GM18511 (cell line): ENCODE data around the gene KIAA0753.

ENCODE experiments used
- ATAC-seq: cut with Tn5 transposase; IDR thresholded peaks from one replicate; pipeline ENCODE4 v1.9.1; 2021; ENCODE audit warnings: mild to moderate bottlenecking, moderate library complexity; ENCODE audit not compliant: unreplicated experiment

Gene KIAA0753

DNA sequence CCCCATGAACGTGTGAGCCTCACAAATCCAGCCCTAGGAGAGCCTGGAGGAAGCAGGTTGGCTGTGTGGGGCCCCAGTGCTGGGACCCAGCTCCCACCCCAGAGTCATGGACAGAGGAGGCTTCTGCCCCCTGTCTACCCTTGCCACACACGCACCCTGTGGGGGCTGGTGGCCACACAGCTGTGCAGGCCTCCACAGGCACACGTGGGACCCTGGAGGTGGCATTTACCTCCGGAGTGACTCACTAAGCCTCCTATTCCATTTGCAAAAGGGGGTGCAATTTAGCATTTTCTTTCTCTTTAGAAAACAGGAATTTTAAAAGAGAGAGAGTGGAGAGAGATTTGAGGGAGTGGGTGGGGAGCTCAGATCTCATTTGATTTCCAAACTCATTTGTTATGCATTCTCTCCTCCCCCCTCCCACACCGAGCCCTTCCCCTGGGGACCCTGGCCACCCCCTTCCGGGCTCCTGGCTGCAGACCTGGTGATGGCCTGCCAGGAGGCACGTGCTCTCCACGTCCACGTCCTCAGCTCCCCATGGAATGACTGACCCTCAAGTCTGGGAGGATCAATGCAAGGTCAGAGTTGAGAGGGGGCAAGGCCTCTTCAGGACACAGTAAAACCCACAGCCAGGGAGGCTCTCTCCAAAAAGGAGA lies 91.0 kb downstream of the KIAA0753 start:
- no peak for ATAC-seq

GRCh38 chr17:6548578-6549330 lies 91.8 kb downstream of the KIAA0753 start:
- ATAC-seq: no peak

- no peak for ATAC-seq
These were observed 92.5 kb downstream of the KIAA0753 start for GRCh38 chr17:6548034-6548433.

DNA sequence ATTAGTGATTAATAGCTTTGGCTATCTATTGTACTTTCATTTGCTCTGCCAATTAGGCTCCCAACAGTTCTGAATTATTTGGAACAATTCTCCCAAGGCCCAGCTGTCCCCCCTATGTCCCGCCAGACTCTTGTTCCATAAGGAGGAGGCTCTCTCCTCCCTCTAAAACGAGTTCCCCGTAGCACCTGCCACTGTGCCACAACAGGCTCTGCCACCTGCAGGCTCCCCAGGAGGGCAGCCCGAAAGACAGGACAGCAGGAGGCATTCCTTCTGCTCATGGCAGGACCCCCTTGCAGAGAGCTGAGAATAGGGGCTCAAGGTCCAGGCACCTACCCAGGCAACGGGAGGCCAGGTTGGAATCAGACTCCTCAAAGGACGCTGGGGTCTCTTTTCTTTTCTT lies 93.2 kb downstream of the KIAA0753 start:
- no peak for ATAC-seq

DNA sequence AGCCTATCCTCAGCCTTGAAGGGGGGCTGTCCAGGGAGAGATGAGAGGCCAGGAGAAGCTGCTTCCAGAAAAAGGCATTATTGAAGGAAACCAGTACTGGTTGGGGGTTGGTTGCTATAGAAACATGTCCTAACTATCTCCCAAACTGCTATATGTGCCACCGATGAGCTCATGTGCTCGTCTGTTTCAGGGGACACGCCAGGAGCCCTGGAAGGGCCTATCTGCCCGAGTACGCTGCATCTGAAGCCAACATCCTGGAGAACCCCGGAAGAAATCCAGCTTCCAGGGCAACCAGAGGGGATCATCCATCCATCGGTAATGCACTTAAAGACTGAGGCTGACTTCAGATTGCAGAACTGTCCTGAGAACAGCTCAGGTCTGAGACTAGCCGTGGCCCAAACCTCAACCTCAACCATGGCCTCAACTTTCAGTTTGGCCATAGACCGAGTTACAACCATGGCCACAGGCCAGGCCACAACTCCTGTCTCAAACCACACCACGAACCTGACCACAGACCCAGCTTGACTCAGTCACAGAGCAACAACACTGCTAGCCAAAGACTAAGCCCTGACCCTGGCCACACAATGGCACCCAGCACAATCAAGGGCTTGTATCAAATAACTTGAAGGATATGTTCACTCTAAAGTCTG lies 94.3 kb downstream of the KIAA0753 start:
- ATAC-seq: no peak

GRCh38 chr17:6545291-6545690 lies 95.2 kb downstream of the KIAA0753 start:
- no peak for ATAC-seq

GRCh38 chr17:6544011-6544370 lies 96.5 kb downstream of the KIAA0753 start:
- ATAC-seq: no peak

DNA sequence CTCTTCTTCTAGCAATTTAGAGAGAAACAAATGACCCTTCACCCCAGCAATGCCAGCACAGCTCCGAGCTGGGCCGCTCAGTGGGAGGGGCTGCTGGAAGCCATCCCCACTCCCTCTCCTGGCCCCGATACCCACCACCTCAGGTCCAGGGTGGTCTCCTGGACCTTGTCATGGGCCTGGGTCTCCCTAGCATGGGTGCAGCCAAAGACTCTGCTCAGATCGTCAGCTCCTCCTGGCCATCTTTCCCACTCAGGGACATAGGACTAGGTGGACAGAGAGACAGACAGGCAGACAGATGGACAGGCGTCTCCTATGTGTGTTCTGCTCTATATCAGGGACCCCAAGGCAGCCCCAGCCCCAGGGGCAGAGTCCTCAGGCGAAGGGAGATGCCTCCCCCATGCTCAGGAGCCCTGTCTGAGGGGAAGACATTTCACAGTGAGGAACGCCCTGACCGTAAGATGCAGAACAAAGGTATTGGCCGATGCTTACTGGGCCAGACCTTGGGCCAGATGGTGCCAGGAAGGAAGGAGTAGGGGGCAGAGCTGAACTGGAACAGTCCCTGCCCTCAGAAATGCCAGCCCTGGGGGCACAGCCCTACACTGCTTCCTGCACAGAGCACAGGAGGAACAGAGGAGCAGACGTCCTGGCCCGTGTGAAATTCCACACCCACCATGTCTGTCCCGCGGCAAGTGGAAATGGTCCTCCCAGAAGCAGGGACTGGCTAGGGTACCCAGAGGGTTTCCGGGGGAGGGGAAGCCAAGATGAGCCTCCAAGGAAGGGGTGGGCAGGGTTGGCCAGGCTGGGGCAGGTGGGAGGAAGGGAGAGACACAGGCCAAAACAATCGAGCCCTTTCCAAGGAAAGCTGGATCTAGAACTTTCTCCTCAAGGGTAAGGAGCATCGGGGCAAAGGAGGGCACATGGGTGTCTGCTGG lies 97.2 kb downstream of the KIAA0753 start:
- ATAC-seq: no peak

DNA sequence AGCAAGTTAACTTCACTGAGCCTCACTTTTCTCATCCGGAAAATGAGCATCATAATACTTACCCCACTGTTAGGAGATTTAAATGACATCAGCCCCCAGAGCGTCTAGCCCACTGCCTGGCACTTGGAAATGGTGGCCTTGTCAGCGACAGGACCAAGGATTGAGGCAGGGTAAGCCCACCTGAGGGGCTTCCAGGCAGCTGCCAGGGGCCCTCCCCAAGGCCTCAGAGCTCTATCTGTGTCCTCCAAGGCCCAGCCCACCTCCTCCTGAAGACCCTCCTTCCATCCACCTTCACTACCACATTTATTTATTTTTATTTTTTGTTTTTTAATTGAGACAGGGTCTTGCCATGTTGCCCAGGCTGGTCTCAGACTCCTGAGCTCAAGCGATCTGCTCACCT lies 97.9 kb downstream of the KIAA0753 start:
- ATAC-seq: no peak

DNA sequence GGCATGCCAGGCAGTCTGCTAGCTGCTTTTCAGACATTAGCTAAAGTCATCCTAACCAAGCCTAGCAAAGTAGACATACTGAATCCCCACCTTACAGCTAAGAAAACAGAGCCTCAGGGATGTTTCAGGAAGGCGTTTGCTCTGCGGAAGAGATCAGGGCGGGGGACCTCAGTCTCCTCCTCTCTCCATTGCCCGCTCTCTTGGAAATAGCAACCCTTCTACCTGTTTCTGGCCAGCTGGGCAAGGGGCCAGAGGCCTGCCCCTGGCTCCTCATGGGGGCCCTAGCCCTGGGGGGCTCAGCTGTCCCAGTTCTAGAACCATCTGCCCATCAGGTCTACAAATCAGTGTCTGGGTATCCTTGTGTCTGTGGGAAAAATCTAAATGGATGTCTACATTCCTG lies 98.6 kb downstream of the KIAA0753 start:
- ATAC-seq: no peak

DNA sequence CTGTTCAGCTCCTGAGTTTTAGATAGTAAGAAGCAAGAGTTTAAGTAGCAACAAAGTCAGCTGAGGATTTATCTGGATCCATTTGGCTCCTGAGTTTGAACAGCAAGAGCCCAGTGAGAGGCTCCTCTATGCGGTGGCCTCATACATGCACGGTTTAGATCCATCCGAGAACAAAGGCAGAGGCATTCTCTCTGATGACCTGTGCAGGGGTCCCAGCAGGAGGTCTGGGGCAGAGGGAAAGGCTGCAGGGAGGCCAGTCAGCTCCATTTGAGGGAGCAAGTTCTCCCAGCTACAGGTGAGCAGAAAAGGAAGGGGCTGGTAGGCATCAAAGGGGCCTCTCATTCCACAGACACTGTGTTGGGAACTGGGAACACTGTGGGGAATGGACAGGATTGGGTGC lies 100.6 kb downstream of the KIAA0753 start:
- no peak for ATAC-seq

- no peak for ATAC-seq
These were observed 103.9 kb downstream of the KIAA0753 start for GRCh38 chr17:6536566-6537065.

DNA sequence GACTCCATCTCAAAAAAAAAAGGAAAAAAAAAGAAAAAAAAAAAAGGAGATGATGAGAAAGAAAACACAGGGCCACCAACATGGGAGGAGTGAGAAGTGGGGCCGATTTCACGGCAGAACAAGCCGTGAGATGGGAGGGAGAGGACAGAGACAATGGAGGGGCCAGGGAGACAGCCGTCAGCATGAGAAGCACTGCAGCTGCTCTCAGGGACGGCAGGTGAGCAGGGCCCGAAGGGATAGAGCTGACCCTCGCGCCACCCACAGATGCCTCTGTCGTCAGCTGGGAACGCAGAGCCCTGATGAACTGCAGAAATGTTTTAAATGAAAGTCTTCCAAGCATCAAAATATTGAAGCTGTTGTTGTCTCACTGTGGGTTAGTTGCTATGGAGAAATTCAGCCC lies 104.5 kb downstream of the KIAA0753 start:
- ATAC-seq: no peak

GRCh38 chr17:6534846-6535514 lies 105.5 kb downstream of the KIAA0753 start:
- no peak for ATAC-seq

- no peak for ATAC-seq
These were observed 108.0 kb downstream of the KIAA0753 start for GRCh38 chr17:6532441-6532885.

- no peak for ATAC-seq
These were observed 108.9 kb downstream of the KIAA0753 start for GRCh38 chr17:6531575-6531974.

DNA sequence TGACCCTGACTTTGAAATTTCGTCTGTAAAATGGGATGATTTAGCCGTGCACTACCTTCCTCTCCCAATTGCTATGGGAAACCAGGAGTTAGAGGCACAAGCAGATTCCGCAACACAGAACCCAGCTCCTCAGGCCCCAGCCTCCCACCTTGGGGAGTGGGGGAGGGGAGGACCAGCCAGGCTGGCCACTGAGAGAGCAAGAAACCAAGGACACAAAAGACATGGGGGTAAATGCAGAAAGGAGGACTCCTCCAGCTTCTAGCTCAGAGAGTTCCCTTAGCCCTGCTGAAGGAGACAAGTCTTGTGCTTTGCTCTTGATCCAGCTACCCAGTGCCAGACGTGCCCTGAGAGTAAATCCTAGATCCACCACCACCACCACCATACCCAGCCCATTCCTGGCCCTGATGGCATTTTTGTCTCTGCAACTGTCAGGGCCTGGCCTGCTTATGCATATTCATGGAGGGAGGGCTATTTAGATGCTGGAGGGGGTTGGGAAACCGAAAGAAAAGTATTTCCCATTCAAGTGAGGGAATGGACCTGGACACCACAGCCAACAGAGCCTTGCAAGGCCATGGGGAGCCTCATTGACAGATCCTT lies 110.1 kb downstream of the KIAA0753 start:
- ATAC-seq: no peak

DNA sequence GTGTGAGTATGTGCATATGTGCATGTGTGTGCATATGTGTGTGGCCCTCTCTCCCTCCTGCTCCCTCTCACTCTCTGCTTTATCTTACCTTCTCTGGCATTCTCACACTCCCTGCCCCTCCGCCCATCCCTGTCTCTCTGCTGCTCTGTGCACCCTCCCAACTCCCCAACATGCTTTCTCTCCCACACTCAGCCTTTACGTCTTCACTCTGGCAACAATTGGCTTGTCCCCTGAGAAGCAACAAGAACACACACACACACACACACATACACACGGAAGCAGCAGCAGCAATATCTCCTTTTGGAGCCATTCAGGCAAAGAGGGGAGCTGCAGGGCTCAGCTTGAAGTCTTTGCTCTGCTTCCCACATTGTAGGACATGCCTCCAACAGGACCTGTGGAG lies 112.0 kb downstream of the KIAA0753 start:
- ATAC-seq: no peak
